ENCODE data around the gene EXOC3L2. TPM values are rescaled to one million over a fixed set of nuclear protein-coding genes. Genes with fewer than 3 reads are reported as not detected.

Gene EXOC3L2
- total RNA-seq, 1 experiment from 2014 or later: 0.61 TPM

- Histone ChIP-seq H2BK20ac (ENCODE audit: low read depth, low read length, poor library complexity, severe bottlenecking) (no peak overlapping the region), H3K56ac (ENCODE audit: insufficient read length, low read depth, low read length) (no peak overlapping the region), H4K91ac (ENCODE audit: insufficient read length, low read depth, low read length) (no peak overlapping the region), H3K4me2 (ENCODE audit: insufficient read depth, insufficient read length, low read length) (no peak overlapping the region), H4K20me1 (ENCODE audit: control insufficient read depth, insufficient read depth, insufficient read length) (no peaks in the 10 kb centered on the region), H3K79me2 (ENCODE audit: insufficient read depth, low read length) (no peaks in the 10 kb centered on the region; the same call in 1 of the 2 replicates), H3K27ac (ENCODE audit: insufficient read length, low read depth, low read length) (no peak overlapping the region), H4K5ac (ENCODE audit: insufficient read length, low read depth, low read length) (no peak overlapping the region), H3K23me2 (ENCODE audit: insufficient read length, low read depth, low read length, poor library complexity, severe bottlenecking) (peaks cover 13% of the 10 kb centered on the region), H2BK5ac (ENCODE audit: insufficient read length, low read length) (no peak overlapping the region), H3K9me3 (ENCODE audit: control insufficient read depth, low read depth, low read length) (no peaks in the 10 kb centered on the region), H4K8ac (replicated peaks; ENCODE audit: insufficient read length, low read depth, low read length) (no peak overlapping the region), H2AFZ (ENCODE audit: low read length) (no peak overlapping the region), H3K79me1 (ENCODE audit: insufficient read depth, low read depth, low read length, poor library complexity, severe bottlenecking) (no peaks in the 10 kb centered on the region), H3K14ac (ENCODE audit: insufficient read depth, low read length) (no peak overlapping the region), H3K18ac (ENCODE audit: insufficient read length, low read depth, low read length) (no peak overlapping the region), H3K23ac (ENCODE audit: insufficient read length, low read depth, low read length) (no peak overlapping the region), H2BK120ac (ENCODE audit: low read depth, low read length, poor library complexity, severe bottlenecking) (no peak overlapping the region), H2BK12ac (ENCODE audit: insufficient read length, low read depth, low read length) (no peak overlapping the region), H3T11ph (ENCODE audit: low read length) (no peak overlapping the region), H3K9ac (ENCODE audit: extremely low read depth, insufficient read length, low read length) (no peak overlapping the region), H3K4me1 (ENCODE audit: insufficient read depth, low read length) (no peaks in the 10 kb centered on the region), H2AK5ac (ENCODE audit: insufficient read length, low read length) (no peak overlapping the region), H2BK15ac (ENCODE audit: low read depth, low read length) (no peak overlapping the region), H3K27me3 (ENCODE audit: insufficient read depth, low read length) (no peaks in the 10 kb centered on the region), H3K4ac (ENCODE audit: low read depth, low read length) (no peak overlapping the region)
- no peaks in the 10 kb centered on the region for H3K9me3 Mint-ChIP-seq
- peaks cover 2% of the 10 kb centered on the region; the same call in 1 of the 2 replicates for H3K27me3 Mint-ChIP-seq (ENCODE audit: low read depth)
- WGBS (ENCODE audit: extremely low coverage, insufficient read length, low lambda C conversion rate): no CpG with 5 or more reads among the region's 10 CpGs
- no peak for DNase-seq
- H3K4me3 Mint-ChIP-seq: peak overlapping the region; percentile 16 to 20; a peak in 3 of 5 replicates
- no peak for TF ChIP-seq CTCF (conservative IDR thresholded peaks at IDR 0.05)
- no peaks in the 10 kb centered on the region; a peak in 1 of 7 replicates for H3K36me3 Mint-ChIP-seq (ENCODE audit: insufficient read depth in 1 of 3, low read depth in 3 of 3)
- peaks cover 0 to 6% of the 10 kb centered on the region in 2 experiments; a peak in 2 of 4 replicates for H3K4me1 Mint-ChIP-seq
- peak overlapping the region in 1 of 3 experiments; percentile 45; a peak in 2 of 7 replicates for H3K27ac Mint-ChIP-seq
These were observed 69.5 kb downstream of the EXOC3L2 start for GRCh38 chr19:45175515-45176345.

Measured in H9 (cell line).